Peyer's patch (tissue), 4 donors: ENCODE data around the gene CKMT1B.
"Not testable (repeated sequence)": the region's sequence is repeated elsewhere in the genome, so short reads cannot be mapped to it uniquely, and the experiment has no call there.

Experiments used
- CTCF ChIP-seq, 6 experiments: fragments of 450-650 bp in 4 of 6; fragments of 200-600 bp in 2 of 6; sonication (generic) in 1 of 6; IDR thresholded peaks; one replicate each; pipeline ENCODE4 v1.5.1; 2017 to 2019; ENCODE audit warnings: antibody characterized with exemption in 6 of 6, mild to moderate bottlenecking in 3 of 6, moderate library complexity in 1 of 6
- POLR2A ChIP-seq, 2 donors: fragments of 450-650 bp; IDR thresholded peaks; one replicate each; pipeline ENCODE4 v1.5.1; 2017; ENCODE audit warnings: antibody characterized with exemption in 2 of 2, mild to moderate bottlenecking in 2 of 2, moderate library complexity in 2 of 2

DNA sequence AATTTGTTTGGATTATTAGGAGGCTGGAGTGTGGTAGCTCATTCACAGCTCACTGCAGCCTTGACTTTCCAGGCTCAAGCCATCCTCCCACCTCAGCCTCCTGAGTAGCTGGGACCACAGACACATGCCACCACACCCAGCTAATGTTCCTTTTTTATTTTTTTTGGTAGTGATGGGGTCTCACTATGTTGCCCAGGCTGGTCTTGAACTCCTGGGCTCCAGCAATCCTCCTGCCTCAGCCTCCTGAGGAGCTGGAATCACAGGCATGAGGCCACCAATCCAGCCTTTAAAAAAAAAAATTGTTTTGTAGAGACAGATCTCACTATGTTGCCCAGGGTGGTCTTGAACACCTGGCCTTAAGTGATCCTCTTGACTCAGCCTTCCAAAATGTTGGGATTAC lies 33.1 kb downstream of the CKMT1B start:
- TF ChIP-seq CTCF, POLR2A (IDR thresholded peaks at IDR 0.05): not testable (repeated sequence)
